HG03045 (cell line): Measurements from ENCODE around the gene C1orf94.
"Not testable (repeated sequence)": the region's sequence is repeated elsewhere in the genome, so short reads cannot be mapped to it uniquely, and the experiment has no call there.

Experiments used
- ATAC-seq: cut with Tn5 transposase; IDR thresholded peaks from one replicate; pipeline ENCODE4 v1.9.1; 2021; ENCODE audit warnings: mild to moderate bottlenecking, moderate library complexity; ENCODE audit not compliant: unreplicated experiment

Gene C1orf94

DNA sequence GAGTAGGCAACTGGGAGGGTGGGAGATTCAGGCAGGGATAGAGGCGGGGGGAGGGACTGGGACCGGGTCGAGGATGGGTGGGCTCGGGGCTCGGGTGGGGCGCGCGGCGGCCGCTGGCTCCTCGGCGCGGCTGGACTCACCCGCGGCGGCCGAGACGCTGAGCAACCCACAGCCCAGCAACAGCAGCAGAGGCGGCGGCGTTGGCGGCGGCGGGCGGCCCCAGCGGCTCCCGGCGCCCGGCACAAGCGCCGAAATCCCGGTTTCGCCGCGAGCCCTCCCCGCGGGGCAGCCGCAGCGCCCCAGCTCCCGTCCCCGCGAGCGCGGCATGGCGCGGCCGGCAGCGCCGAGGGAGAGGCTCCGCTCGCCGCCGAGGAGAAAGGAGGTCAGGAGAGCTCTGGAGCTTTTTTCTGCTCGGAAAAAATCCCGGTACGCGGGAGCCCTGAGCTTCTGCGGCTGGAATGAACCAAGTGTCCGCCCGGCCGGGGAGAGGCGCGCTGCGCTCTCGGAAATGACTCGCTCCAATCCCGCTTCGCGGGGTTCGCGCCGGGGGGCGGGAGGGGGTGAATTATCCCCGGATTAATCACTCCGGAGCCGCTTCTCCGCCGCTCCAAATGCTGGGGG, 11.8 kb upstream of the C1orf94 start, which contains the start of gene CSMD2:
Gene CSMD2 (minus strand): TSS at position 460 of the 621 bp plus-strand sequence. CDS start 133 bp downstream, at position 327.
- no peak for ATAC-seq

DNA sequence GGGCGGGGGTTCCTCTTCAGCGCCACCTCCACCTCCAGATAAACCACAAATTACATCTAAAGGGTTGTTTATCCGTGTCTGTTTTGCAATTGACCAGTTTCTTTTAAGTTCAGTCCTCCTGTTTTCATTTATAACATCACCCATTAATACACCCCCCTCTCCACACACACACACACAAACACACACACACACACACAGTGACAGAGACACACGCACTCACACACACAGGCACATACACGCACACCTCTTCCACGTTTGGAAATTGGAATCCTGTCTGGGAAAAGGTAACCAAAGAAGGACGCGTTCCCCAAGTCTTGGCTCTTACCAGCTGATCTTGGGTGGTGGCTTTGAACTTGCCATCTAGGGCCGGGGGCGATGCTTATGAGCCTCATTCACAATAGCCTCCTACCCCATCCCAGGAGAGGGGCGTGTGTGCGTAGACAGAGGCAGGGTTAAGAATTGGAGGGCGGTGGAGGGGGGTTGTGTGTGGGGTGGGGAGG, 11.2 kb upstream of the C1orf94 start:
- no peak for ATAC-seq

DNA sequence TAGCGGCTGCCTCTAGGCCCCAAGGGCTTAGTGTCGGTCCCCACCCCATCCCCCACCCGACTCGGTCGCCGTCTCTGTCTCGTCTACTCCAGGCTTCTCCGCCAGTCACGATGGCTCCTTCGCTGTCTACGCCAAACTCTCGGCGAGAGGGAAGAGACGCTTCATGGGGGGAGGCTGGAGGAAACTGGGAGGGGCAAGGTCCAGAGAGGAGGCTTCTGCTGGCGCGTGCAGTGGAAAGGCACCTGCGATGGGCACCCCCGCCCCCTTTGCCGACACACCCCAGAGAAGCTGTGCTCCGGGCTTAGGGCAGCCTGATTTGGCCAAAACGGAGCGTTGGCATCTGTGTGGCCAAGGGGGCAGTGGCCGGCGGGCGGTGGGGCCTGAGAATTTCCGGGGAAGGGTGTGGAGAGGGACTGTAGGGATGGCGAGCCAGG, 10.5 kb upstream of the C1orf94 start:
- no peak for ATAC-seq

DNA sequence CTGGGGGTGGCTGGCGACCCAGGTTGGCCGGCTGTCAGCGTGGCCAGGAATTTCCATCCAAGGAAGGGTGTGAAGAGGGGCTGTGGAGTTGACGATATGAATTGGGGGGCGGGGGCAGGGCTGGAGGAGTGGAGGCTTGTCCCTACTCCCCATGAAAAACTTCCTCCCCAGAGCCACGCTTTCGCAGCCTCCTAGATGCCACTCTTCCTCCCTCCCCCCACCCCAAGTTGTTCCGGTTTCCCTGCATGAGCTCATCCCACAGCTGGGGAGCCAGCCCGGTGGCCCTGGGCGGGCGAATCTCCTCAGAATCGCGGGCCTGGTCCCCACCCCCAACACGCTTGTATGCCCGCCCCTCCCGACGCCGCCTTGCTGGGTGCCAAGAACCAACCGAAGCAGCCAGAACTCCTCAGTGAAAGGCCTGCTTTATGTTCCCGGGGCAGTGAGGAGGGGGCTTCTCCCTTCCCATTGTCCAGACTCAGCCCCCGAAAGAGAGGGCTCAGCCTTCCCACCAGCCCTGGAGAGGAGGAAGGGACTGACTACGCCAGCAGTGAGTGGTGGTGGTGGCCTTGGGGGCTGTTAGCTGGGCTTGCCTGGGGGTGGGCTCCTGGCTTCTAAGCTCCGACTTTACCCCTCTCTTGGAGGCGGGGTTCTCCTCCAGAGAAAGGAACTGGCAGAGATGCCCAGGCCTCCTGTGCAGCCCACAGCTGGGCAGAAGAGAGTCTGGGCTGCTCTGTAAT, 9.9 kb upstream of the C1orf94 start:
- ATAC-seq = no peak

DNA sequence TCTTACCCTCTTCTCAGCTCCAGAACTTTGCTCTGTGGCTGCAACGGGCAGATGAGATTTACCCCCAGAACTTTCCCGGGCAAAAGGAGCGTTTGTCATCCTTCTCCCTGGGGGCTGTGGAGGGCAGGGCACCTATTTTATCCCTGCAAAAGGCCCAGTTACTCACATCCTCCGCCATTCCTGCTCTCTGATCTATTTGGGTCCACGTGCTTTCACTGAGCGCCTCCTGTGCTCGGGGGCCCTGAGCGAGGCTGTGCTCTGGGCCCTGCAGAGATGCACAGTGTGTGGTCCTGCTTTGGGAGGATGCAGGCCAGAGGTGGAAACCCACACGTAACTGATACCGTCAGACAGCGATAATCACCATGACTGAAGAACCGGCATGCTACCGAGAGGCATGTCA, 9.3 kb upstream of the C1orf94 start:
- ATAC-seq = no peak

DNA sequence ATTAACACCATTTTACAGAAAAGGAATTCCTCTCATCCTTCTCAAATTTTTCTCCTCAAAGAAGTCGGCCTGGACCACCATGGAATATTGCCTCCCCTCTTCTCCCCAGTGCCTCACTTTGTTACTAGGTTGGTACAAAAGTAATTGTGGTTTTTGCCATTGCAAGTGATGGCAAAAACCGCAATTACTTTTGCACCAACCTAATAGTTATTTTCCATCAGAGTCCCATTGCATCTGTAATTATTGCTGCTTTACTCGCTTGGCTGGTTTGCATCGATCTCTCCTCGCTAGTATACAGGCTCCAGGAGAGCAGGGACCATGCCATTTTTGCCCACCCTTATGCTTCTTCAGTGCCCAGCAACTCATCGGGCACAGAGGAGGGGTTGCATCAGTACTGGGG, 963 bp upstream of the C1orf94 start:
- no peak for ATAC-seq

DNA sequence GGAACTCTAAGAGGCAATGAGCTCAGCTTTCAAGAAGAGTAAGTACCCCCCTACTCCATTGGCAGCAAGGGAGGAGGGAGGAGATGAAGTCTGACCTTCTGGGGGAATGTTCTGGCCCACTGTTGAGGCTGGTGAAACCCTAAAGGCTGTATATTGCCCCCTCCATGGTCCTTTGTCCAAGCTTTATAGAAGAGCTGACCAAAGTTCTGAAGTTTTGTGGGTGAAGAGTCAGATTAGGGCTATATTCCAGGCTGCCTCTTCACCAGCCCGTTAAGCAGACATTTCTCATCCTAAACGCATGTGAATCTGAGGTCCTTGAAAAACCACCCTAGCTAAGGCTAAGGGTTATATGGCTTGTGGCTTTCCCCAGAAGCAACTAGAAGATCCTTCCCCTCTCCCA, 1.4 kb downstream of the C1orf94 start:
- ATAC-seq = no peak

DNA sequence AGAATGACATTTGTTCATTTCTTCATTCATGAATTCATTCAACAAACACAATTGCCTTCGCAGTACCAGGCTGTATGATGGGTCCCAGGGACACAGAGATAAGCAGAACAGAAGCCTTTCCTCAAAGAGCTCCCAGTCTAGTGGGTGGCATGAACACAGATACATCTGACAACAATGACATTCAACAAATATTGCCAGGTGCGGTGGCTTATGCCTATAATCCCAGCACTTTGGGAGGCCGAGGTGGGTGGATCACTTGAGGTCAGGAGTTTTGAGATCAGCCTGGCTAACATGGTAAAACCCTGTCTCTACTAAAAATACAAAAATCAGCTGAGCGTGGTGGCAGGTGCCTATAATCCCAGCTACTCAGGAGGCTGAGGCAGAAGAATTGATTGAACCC, 6.7 kb downstream of the C1orf94 start:
- ATAC-seq = not testable (repeated sequence)

DNA sequence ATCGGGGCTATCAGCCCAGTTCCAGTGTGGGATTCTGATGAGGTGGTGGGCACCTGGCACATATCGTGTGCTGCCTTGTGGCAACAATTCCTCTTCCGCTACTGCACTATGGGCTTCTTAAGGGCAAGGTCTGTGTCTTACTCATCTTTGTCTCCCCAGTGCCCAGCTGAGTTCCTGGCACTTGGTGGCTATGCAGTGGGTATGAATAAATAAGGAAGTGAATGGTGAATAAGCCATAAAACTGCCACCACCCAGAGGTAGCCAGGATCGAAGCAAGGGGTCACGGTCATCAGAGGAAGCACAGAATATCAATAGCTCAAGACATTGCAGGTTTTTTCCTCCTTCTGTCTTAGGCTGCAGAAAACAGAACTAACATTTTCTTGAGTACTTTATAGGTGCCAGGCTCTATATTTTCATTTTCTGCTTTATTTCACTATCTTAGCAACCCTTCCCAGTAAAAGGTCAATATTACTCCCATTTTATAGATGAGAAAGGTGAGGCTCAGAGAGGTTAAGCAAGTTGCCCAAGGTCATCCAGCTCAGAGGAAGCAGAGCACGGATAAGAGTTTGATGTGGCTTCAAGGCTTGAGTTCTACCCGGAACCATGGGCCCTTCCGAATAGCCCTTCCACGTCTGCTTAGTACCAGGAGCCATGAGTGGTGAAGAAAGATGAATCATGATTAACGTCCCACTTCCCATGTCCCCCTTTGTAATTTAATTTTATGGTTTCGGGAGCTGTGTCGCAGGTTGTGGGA, 10.2 kb downstream of the C1orf94 start:
- no peak for ATAC-seq

DNA sequence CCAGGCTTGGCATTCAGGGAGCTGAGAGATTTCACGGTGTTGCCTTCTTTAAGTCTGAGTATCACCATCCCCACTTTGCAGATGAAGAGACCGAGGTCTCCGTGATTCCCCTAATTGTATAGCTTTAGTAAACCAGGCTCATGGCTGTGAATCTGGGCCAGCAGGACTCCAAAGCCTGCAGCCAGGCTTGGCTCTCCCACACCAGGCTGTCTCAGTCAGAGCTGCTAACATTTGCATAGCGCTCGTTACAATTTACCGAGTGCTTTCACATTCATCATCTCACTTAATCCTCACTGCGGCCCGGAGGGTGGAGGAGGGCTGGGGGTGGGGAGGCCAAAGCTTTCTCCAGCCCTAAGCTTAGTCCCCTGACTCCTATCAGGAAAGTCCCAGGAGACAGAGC, 11.7 kb downstream of the C1orf94 start:
- ATAC-seq = no peak

DNA sequence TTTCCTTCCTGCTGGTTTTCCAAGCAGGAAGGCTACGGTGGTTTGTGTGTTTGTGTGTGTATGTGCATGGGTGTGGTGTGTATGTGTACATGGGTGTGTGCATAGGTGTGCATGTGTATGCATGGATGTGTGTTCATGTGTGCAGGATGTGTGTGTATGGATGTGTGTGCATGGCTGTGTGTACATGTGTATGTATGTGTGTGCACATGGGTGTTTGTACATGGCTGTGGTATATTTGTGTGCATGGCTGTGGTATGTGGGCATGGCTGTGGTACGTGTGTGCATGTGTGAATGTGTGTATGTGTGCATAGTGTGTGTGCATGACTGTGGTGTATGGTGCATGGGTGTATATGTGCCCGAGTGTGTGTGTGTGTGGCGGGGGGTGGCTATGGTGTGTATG, 12.3 kb downstream of the C1orf94 start:
- ATAC-seq = no peak

DNA sequence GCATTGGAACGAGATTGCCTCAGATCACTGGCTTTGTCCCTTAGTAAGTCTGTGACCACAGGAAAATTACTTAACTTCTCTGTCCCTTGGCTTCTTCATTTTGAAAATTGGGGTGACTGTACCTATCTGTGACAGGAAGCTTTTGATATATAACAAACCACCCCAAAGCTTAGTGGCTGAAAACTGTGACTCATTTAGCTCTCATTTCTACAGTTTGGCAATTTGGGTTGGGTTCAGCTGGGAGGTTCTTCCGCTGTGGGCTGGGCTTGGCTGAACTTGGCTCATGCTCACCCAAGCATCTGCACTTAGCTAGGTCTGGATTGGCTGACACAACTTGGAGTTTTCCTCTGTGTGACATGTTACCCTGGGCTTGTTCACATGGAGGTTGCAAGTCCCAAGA, 14.0 kb downstream of the C1orf94 start:
- ATAC-seq = no peak

DNA sequence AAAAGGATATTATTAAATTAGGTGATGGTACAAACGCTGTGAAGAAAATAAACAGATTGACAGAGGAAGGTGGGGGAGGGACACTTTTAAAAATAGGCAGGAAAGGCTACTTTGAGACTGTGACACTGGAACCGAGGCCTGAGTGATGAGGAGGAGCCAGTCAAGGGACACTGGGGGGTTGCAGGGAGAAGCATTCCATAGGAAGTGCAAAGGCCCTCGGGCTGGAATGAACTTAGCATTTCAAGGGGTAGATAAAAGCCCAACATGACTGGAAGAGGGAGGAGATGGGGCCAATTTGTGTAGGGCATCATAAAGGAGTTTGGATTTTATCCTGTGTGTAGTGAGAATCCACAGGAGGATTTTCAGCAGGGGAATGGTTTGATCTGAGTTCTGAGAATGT, 15.9 kb downstream of the C1orf94 start:
- ATAC-seq = no peak

DNA sequence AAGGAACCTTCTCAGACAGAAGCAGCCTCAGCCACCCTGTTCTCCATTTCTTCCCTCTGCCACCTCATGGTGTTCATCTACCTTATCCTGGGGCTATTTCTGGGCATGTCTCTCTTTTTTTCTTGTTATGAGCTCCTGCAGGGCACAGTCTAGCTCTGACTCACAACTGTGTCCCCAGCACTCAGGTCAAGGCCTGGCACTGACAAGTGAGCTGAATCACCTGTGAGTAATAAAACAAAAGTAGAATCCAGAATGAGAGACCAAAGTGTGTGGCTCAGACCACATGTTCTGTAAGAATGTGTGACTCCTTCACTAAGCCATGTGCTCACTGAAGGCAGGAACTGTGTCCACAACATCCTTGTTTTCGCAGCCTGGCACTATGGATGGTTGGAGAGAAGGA, 23.2 kb downstream of the C1orf94 start:
- no peak for ATAC-seq

DNA sequence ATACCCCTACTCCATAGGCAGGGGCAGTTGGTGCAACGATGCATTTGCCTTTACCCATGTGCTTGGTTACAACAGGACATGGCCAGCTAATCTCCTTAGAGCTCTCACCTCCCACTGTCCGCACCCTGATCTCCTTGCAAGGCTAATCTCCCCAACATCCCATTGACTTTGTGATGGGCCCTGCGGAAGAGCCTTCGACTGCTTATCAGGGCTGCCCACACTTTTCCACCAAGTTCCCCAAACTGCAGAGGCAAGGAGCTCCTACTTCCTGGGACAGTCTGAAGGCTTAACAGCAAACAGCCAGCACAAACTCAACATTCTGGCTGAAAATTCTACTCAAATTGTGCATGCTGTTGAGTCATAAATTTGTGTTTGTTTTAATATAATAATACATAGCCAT, 36.0 kb downstream of the C1orf94 start:
- ATAC-seq = no peak

DNA sequence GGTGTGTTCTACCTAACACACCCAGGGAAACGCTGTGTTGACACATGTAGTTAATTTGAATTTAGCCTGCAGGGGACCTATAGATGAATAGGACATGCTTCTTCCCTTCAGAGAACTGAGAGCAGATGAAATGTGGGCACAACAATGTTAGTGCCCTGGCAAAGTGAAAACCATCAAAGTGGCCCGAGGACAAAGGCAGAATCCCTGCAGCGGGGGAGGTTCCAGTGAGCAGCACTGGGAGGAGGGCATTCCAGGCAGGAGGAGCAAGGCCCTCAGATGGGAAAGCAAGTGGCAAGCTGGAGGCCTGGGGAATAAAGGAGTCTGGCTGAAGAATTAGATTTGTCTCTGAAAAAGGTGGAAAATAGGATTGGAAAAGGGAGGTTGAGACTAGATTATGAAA, 37.2 kb downstream of the C1orf94 start:
- ATAC-seq = no peak

DNA sequence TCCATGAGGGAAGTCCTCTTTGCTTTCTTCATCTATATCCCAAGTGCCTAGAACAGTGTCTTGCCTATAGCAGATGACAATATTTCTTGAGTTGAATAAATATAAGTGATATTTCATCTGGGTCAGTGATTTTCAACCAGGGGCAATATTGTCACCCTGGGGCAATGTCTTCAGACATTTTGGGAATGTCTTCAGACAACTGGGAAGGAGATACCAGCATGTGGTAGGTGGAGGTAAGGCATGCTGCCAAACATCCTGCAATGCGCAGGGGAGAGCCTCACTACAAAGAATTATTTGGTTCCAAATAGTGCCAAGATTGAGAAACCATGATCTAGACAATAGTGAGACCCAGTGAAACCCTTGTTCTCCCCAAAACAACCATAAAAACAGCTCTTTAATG, 54.7 kb downstream of the C1orf94 start:
- no peak for ATAC-seq

DNA sequence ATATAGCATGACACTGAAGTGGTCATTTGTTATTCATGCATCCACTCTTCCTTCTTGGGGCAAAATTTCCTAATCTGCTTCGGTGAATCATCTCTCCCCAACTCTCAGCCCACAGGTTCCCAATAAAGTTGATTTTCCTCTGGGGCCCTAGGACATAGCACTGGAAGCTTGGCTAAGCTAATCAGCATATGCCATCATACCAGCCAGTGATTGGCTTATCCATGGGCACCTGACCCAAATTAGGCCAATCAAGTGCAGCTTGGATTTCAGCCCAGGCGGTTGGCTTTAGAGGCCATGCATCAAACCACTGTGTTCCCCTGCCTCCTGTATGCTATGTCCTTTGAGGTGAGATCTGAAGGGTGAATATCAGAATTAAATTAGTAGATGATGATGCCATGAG, 58.9 kb downstream of the C1orf94 start:
- no peak for ATAC-seq

DNA sequence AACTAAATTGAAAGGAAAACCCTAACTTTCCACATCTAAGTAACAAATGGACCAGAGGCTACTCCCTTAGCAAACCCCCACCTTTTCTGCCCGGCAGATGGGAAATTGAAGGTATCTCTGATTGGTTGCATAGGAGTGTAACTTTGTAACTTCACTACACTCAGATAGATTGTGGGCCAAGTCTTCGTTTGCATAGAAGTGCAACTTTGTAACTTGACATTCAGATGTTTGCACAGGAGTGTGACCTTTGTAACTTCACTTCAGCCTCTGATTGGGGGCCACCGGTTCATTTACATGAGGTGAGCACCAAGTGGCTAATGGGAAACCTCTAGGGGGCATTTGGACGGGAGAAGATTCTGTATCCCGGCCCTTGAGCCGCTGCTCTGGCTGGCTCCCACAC, 59.4 kb downstream of the C1orf94 start:
- no peak for ATAC-seq

DNA sequence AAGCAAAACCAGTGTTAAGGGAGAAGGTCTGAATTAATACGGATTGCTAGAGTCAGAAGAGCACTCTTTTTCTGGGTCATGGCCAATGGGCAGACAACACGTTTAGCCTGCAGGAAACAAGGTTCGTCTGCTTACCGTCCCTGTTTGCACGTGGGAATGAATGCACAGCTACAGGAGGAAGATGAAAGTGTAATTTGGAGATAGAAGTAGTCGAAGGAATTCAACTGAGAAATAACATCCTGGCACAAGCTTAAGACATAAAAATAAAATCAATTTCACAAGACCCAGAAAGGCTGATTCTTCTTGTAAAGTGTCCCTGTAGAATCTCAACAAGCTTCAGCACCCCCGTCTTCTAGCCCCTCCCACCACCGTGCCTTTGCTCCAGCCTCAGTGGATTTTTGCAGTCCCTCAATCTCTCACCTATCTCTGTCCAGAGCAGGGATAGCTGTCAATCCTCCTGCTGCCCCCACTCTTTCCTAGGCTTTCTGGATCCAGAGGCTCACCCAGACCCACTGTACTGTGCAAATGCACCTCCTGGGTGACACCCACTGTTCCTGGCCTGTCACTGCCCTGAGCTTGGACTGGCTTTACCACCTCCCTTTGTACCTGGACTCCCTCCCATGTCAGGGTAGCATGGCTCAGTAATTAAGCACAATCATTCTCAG, 60.6 kb downstream of the C1orf94 start:
- ATAC-seq = no peak

DNA sequence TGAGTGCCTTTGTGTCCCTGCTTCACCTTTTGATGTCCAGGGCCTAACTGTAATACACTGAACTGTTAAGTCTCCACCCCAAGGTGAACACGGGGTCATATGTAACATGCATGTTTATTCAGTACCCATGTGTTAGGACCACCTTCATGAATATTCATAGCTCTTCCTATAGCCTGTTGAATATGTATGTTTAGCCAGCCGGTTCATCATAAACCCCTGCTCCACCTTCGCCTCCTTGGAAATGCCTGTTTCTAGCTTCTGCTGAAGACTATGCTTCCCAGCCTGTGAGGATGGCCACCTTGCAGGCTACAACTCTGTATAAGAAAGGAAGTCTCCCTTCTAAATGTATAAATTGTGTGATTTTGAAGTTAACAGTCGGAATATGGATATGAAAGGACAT, 69.3 kb downstream of the C1orf94 start:
- ATAC-seq = no peak
